Activated T-cell treated with anti-CD3 and anti-CD28 coated beads for 4 hours (primary cell): ENCODE results near the gene MGST2.

Experiments
- DNase-seq: peaks from one replicate; pipeline ENCODE4 v3.0.0-alpha.2; 2020

MGST2 gene

GRCh38 chr4:139745111-139745639 lies 79.6 kb downstream of the MGST2 start:
- DNase-seq = no peak

- no peak for DNase-seq
Measured at GRCh38 chr4:139746431-139747171, 81.0 kb downstream of the MGST2 start.

DNA sequence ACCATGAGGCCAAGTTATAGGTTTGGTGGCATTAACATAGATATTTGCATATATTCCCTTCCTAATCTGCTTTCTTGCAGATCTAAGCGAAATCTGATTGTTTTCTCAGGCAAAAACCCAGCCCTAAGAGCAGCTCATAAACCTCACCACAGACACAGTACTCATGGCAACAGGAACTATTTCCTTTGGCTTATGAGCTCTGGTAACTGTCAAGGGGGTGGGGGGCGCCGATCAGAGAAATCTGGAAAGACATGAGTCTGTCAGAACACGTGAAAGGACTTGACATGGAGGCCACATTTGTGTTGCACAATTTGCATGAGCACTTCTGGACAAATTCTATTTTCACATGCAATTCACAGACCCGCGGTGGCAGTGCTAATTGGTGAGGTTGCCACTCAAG lies 83.7 kb downstream of the MGST2 start:
- no peak for DNase-seq

DNA sequence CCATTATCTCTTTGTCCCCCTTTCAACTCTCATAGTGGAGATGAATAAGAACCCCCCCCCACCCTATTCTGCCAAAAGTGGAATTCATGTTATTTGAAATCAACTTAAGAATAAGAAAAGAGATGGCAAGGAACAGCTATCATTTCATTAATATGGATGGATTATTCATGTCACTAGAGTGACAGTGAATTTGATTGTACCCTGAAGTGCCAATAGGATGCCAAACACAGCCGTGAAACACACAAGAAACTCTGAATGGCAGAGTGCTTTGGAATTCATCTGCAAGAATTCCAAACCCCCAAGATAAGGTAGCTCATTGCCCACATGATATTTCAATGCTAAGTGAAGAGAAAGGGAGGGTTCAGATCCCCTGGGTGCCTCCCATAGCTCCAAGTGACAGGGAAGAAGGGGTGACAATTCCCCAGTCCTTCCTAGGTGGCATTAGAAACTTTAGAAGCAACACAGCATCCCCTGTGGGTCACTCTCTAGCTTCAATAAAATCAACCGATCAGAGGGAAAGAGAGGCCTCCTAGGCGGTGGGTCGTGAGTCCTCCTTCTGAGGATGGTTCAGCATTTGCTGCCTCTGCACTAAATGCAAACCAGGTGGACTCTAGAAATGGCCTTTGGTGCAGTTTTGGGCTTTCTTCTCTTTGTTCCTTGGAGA lies 84.3 kb downstream of the MGST2 start:
- DNase-seq = no peak

DNA sequence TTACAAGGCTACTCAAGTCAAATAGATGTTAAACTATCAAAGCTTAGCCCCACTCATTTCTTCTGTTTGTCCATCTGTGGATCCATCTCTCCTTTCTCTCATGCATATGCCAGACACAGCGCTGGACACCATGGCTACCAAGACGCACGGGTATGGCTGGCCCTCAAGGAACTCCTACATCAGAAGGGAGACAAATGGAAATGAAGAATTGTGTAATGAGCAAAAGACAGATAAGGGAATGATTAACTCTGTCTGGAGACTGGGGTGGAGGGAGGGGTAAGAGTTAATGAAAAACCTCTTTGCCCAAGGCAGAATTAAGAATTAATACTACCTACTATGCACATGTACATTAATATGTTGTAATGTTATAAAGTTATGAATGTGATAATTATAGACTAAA lies 88.1 kb downstream of the MGST2 start:
- DNase-seq = no peak
